H9 (cell line): ENCODE measurements around the gene ELOVL4. TPM values are rescaled to one million over a fixed set of nuclear protein-coding genes. Genes with fewer than 3 reads are reported as not detected.

Source experiments
- DNase-seq: peaks from one replicate; pipeline ENCODE4 v3.0.0-alpha.2; 2017
- H2AFZ ChIP-seq: one replicate; pipeline ENCODE4 v1.6.1; 2013; ENCODE audit warnings: mild to moderate bottlenecking, low read length, control low read depth, moderate library complexity
- H2AK5ac ChIP-seq: 2 replicates; pipeline ENCODE4 v1.6.1; 2013; ENCODE audit warnings: low read length, control low read depth, mixed read lengths; ENCODE audit not compliant: insufficient read length
- H2BK120ac ChIP-seq: one replicate; pipeline ENCODE4 v1.6.1; 2013; ENCODE audit warnings: low read depth, mild to moderate bottlenecking, low read length, control low read depth, inconsistent platforms; ENCODE audit not compliant: poor library complexity, severe bottlenecking
- H2BK12ac ChIP-seq: 2 replicates; pipeline ENCODE4 v1.6.1; 2013; ENCODE audit warnings: low read length, control low read depth, mixed read lengths, low read depth; ENCODE audit not compliant: insufficient read length
- H2BK15ac ChIP-seq: 2 replicates; pipeline ENCODE4 v1.6.1; 2013; ENCODE audit warnings: low read depth, low read length, control low read depth
- H2BK20ac ChIP-seq: one replicate; pipeline ENCODE4 v1.6.1; 2013; ENCODE audit warnings: low read depth, mild to moderate bottlenecking, low read length, control low read depth, inconsistent platforms; ENCODE audit not compliant: poor library complexity, severe bottlenecking
- H2BK5ac ChIP-seq: 2 replicates; pipeline ENCODE4 v1.6.1; 2013; ENCODE audit warnings: low read length, control low read depth, mixed read lengths; ENCODE audit not compliant: insufficient read length
- H3K14ac ChIP-seq: 2 replicates; pipeline ENCODE4 v1.6.1; 2013; ENCODE audit warnings: low read length, control low read depth; ENCODE audit not compliant: insufficient read depth
- H3K18ac ChIP-seq: 2 replicates; pipeline ENCODE4 v1.6.1; 2013; ENCODE audit warnings: low read depth, mild to moderate bottlenecking, mixed read lengths, low read length, control low read depth; ENCODE audit not compliant: insufficient read length
- H3K23ac ChIP-seq: 2 replicates; pipeline ENCODE4 v1.6.1; 2013; ENCODE audit warnings: low read length, control low read depth, mixed read lengths, low read depth; ENCODE audit not compliant: insufficient read length
- H3K23me2 ChIP-seq: 2 replicates; pipeline ENCODE4 v1.6.1; 2013; ENCODE audit warnings: low read depth, mild to moderate bottlenecking, mixed read lengths, low read length, control low read depth; ENCODE audit not compliant: insufficient read length, poor library complexity, severe bottlenecking
- H3K27ac ChIP-seq: 2 replicates; pipeline ENCODE4 v1.5.1; 2013; ENCODE audit warnings: low read length, control low read depth, mixed read lengths, low read depth; ENCODE audit not compliant: insufficient read length
- H3K27me3 ChIP-seq: 2 replicates; pipeline ENCODE4 v1.6.1; 2013; ENCODE audit warnings: low read length, control low read depth, inconsistent platforms; ENCODE audit not compliant: insufficient read depth
- H3K4ac ChIP-seq: 2 replicates; pipeline ENCODE4 v1.6.1; 2013; ENCODE audit warnings: low read depth, mild to moderate bottlenecking, control low read depth, inconsistent platforms, low read length, moderate library complexity
- H3K4me1 ChIP-seq: 2 replicates; pipeline ENCODE4 v1.6.1; 2013; ENCODE audit warnings: low read length, control low read depth, inconsistent platforms; ENCODE audit not compliant: insufficient read depth
- H3K4me2 ChIP-seq: 2 replicates; pipeline ENCODE4 v1.6.1; 2013; ENCODE audit warnings: low read length, control low read depth, mixed read lengths; ENCODE audit not compliant: insufficient read length, insufficient read depth
- H3K56ac ChIP-seq: 2 replicates; pipeline ENCODE4 v1.6.1; 2013; ENCODE audit warnings: low read depth, mild to moderate bottlenecking, mixed read lengths, low read length, control low read depth; ENCODE audit not compliant: insufficient read length
- H3K79me1 ChIP-seq: 2 replicates; pipeline ENCODE4 v1.6.1; 2013; ENCODE audit warnings: low read depth, mild to moderate bottlenecking, moderate library complexity, low read length, control low read depth, inconsistent platforms; ENCODE audit not compliant: insufficient read depth, poor library complexity, severe bottlenecking
- H3K79me2 ChIP-seq: 2 replicates; pipeline ENCODE4 v1.6.1; 2013; ENCODE audit warnings: low read length, control low read depth, inconsistent platforms; ENCODE audit not compliant: insufficient read depth
- H3K9ac ChIP-seq: 2 replicates; pipeline ENCODE4 v1.6.1; 2013; ENCODE audit warnings: low read length, control low read depth, mixed read lengths; ENCODE audit not compliant: insufficient read length; ENCODE audit errors: extremely low read depth
- H3K9me3 ChIP-seq: one replicate; pipeline ENCODE4 v1.6.1; 2013; ENCODE audit warnings: low read depth, low read length, inconsistent platforms; ENCODE audit not compliant: control insufficient read depth
- H3T11ph ChIP-seq: one replicate; pipeline ENCODE4 v1.6.1; 2013; ENCODE audit warnings: mild to moderate bottlenecking, low read length, control low read depth, inconsistent platforms
- H4K20me1 ChIP-seq: one replicate; pipeline ENCODE4 v1.6.1; 2013; ENCODE audit not compliant: control insufficient read depth, insufficient read length, insufficient read depth
- H4K5ac ChIP-seq: 2 replicates; pipeline ENCODE4 v1.6.1; 2013; ENCODE audit warnings: low read depth, mild to moderate bottlenecking, mixed read lengths, low read length, control low read depth; ENCODE audit not compliant: insufficient read length
- H4K8ac ChIP-seq: replicated peaks from 2 replicates; pipeline ENCODE4 v1.6.1; 2013; ENCODE audit warnings: low read length, control low read depth, mixed read lengths, low read depth; ENCODE audit not compliant: insufficient read length
- H4K91ac ChIP-seq: 2 replicates; pipeline ENCODE4 v1.6.1; 2013; ENCODE audit warnings: low read depth, mild to moderate bottlenecking, moderate library complexity, mixed read lengths, low read length, control low read depth; ENCODE audit not compliant: insufficient read length
- H3K27ac Mint-ChIP-seq, 3 experiments: 2 replicates in 2 of 3; 3 replicates in 1 of 3; pipeline ENCODE4 v1.8.0; 2020 to 2021; ENCODE audit warnings: mixed read lengths in 3 of 3, mild to moderate bottlenecking in 1 of 3, moderate library complexity in 1 of 3
- H3K27me3 Mint-ChIP-seq: 2 replicates; pipeline ENCODE4 v1.8.0; 2021; ENCODE audit warnings: low read depth, mild to moderate bottlenecking, moderate library complexity, mixed read lengths
- H3K36me3 Mint-ChIP-seq, 3 experiments: 2 replicates in 2 of 3; 3 replicates in 1 of 3; pipeline ENCODE4 v1.8.0; 2020 to 2021; ENCODE audit warnings: low read depth in 3 of 3, mixed read lengths in 3 of 3; ENCODE audit not compliant: insufficient read depth in 1 of 3
- H3K4me1 Mint-ChIP-seq, 2 experiments: 2 replicates each; pipeline ENCODE4 v1.8.0; 2020; ENCODE audit warnings: mixed read lengths in 2 of 2
- H3K4me3 Mint-ChIP-seq, 2 experiments: 2 replicates in 1 of 2; 3 replicates in 1 of 2; pipeline ENCODE4 v1.8.0; 2020 to 2021; ENCODE audit warnings: mild to moderate bottlenecking in 2 of 2, mixed read lengths in 2 of 2, moderate library complexity in 1 of 2
- H3K9me3 Mint-ChIP-seq, 2 experiments: 2 replicates in 1 of 2; 3 replicates in 1 of 2; pipeline ENCODE4 v1.8.0; 2020; ENCODE audit warnings: mild to moderate bottlenecking in 2 of 2, mixed read lengths in 2 of 2, moderate library complexity in 1 of 2
- CTCF ChIP-seq: fragments of 200-600 bp; sonication (generic); conservative IDR thresholded peaks from 3 replicates; pipeline ENCODE4 v1.8.0; 2021; ENCODE audit warnings: antibody characterized with exemption, mild to moderate bottlenecking
- WGBS: extraction: QIAGEN DNeasy Blood & Tissue Kit; methylation state at CpG from one replicate; pipeline ENCODE4 v1.1.7; 2013; ENCODE audit warnings: missing lambda C conversion rate, low lambda C conversion rate, mixed read lengths; ENCODE audit not compliant: insufficient read length; ENCODE audit errors: extremely low coverage; 5-methylcytosine and 5-hydroxymethylcytosine counted together
- total RNA-seq: library from RNA; stranded (reverse); gene quantifications from 2 replicates; pipeline ENCODE4 v1.2.1, GENCODE V29; 2021

ELOVL4 gene
- total RNA-seq, 1 experiment from 2014 or later, result 10.1 TPM

GRCh38 chr6:79868098-79868722 is 79.1 kb downstream of the ELOVL4 start:
- peak; percentile 38 for DNase-seq
- Mint-ChIP-seq H3K36me3 (no peaks in the 10 kb centered on the region; a peak in 1 of 7 replicates), H3K4me3 (no peak overlapping the region), H3K27me3 (no peaks in the 10 kb centered on the region; the same call in 1 of the 2 replicates), H3K4me1 (peaks cover 26 to 34% of the 10 kb centered on the region in 2 experiments), H3K9me3 (no peaks in the 10 kb centered on the region), H3K27ac (no peak overlapping the region)
- Histone ChIP-seq H4K20me1 (no peaks in the 10 kb centered on the region), H3K27me3 (no peaks in the 10 kb centered on the region), H2AFZ (peak overlapping the region; percentile 93), H2BK12ac (no peak overlapping the region), H3T11ph (no peak overlapping the region), H3K79me2 (no peaks in the 10 kb centered on the region), H3K14ac (no peak overlapping the region), H3K79me1 (no peaks in the 10 kb centered on the region), H3K4ac (no peak overlapping the region), H3K18ac (no peak overlapping the region), H3K9ac (no peak overlapping the region), H3K23me2 (peaks cover 2% of the 10 kb centered on the region), H2BK20ac (no peak overlapping the region), H3K4me2 (peak overlapping the region; percentile 26), H4K91ac (no peak overlapping the region), H3K56ac (no peak overlapping the region), H3K9me3 (no peaks in the 10 kb centered on the region), H2AK5ac (no peak overlapping the region), H3K4me1 (no peaks in the 10 kb centered on the region), H2BK120ac (no peak overlapping the region), H4K5ac (no peak overlapping the region), H2BK5ac (no peak overlapping the region), H4K8ac (no peak overlapping the region), H3K23ac (no peak overlapping the region), H3K27ac (no peak overlapping the region), H2BK15ac (no peak overlapping the region)
- WGBS, result no CpG with 5 or more reads among the region's 12 CpGs
- TF ChIP-seq CTCF, result peak; percentile 71

Other genes with a start within 250 kb of the ELOVL4 start
- 46.4 and 47.5 TPM in 2 replicates for gene TTK, start 57.1 kb upstream of the ELOVL4 start, total RNA-seq
- gene BCKDHB, start 159.1 kb upstream of the ELOVL4 start, total RNA-seq, result 26.6 and 28.5 TPM in 2 replicates